NCI-H2107 (cell line): ENCODE results near the gene TPRN.

ENCODE experiments used
- DNase-seq: peaks from one replicate; lab custom pipeline; 2025; lab: John Stamatoyannopoulos, UW

TPRN gene

DNA sequence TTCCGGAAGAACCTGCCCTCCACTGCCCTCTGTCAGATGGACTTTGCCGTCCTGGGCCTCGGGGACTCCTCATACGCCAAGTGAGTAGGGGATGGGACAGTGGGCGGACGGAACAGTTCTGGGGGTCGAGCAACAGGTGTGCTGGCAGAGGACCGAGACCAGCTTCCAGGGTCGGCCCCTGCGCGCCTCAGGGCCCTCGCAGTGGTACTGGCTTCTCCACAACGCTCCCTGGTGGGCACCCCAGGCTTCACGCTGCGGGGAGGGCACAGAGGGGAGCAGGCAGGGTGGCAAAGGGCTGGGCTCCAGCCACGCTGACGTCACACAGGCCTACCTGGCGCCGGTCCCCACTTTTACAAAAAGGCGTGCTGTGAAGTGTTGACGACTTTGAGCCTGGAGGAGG, 12.0 kb upstream of the TPRN start:
- DNase-seq, result no peak

DNA sequence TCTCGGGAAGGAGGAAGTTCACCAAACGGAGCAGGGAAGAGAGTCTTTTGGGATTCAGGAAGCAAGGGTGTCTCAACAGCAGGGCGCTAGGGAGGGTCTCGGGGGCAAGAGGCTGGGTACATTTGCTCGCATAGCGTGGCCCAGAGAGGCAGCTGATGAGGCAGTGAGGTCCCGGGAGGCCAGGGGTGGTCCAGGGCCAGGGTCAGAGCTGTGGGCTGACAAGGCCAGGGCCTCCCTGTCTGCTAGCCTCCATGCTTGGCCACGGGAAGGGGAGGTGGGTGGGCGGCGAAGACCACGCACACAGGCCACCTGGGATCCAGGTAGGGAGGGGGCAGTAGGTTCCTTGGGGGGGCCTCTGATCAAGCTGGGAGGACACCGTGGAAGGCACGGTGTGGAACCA, 11.0 kb upstream of the TPRN start:
- no peak for DNase-seq

DNA sequence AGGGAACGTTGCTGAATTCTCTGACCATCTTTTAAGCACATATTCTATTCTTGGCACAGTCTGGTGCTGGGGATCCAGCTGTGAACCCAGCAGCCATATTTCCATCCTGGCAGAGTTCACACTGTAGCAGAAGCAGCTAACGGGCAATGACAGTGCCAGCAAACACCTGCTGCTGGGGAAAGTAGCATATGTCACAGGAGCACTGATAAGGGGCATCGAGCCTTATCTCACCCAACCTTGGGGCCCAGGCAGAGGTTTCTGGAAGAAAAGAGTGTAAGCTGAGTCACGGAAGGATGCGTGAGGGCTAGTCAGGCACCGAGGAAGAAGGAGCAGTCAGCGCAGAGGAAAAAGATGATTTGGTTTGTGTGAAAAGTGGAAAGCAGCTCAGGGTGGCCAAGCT, 6.1 kb upstream of the TPRN start:
- DNase-seq, result no peak

DNA sequence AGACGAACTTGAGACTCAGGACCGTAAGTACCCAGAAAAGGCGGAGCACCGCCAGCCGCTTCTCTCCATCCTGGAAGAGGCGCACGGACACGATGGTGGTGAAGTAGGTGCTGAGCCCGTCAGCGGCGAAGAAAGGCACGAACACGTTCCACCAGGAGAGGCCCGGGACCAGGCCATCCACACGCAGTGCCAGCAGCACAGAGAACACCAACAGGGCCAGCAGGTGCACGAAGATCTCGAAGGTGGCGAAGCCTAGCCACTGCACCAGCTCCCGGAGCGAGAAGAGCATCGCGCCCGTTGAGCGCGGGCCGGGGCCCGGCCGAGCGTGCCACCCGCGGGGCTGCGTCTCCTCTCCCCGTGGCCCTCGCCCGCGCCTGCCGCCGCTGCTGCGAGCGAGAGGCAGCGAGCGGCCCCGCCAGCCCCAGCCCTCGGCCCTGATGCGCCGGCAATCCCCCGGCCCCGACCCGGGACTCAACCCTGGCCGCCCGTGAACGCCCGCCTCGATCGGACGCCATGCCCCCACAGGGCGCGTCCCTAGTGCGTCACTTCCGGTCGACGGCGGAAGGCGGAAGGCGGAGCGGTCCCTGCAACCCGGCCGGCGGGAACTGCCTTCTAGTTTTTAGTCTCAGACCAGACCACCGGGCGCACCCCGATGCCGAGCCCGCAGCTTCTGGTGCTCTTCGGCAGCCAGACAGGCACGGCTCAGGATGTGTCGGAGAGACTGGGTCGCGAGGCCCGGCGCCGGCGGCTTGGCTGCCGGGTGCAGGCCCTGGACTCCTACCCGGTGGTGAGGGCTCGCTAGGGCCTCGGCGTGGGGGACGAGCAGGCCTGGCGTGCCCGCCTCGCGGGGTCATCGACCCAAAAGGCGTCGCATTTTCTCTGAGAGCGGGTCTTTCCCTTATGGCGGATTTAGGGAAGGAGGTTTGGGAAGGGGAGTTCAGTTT, 4.9 kb upstream of the TPRN start, which contains the start of the genes NDOR1 and TMEM203:
TSS of gene NDOR1 (plus strand) at position 575 of the 944 bp plus-strand sequence. CDS start at position 653, 78 bp downstream.
TSS of gene TMEM203 (minus strand) at position 523 of the 944 bp plus-strand sequence. CDS start at position 289, 234 bp downstream.
- DNase-seq, result peak; percentile 65

DNA sequence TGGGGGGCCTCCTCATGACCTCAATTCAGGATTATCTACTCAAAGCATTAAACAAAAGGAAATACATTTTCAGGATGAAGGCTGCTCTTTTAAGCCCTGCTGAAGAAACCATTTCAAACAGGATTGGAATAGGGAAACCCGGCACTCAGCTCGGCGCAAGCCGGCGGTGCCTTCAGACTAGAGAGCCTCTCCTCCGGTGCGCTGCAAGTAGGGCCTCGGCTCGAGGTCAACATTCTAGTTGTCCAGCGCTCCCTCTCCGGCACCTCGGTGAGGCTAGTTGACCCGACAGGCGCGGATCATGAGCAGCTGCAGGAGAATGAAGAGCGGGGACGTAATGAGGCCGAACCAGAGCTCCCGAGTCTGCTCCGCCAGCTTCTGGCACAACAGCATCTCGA, 4.2 kb upstream of the TPRN start:
- DNase-seq, result no peak

DNA sequence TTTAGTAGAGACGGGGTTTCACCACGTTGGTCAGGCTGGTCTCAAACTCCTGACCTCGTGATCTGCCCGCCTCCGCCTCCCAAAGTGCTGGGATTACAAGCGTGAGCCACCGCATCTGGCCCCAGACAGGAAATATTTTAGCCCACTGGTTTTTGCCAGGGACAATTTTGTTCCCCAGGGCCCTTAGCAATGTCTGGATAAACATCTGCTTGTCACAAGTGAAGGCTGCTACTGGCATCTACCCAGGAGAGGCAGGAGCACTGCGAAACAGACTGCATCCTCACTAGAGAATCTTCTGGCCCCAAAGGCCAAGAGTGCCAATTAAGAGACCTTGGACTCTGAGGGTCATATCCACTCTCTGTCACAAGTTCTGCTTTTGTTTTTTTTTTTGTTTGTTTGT, 2.4 kb upstream of the TPRN start:
- no peak for DNase-seq

DNA sequence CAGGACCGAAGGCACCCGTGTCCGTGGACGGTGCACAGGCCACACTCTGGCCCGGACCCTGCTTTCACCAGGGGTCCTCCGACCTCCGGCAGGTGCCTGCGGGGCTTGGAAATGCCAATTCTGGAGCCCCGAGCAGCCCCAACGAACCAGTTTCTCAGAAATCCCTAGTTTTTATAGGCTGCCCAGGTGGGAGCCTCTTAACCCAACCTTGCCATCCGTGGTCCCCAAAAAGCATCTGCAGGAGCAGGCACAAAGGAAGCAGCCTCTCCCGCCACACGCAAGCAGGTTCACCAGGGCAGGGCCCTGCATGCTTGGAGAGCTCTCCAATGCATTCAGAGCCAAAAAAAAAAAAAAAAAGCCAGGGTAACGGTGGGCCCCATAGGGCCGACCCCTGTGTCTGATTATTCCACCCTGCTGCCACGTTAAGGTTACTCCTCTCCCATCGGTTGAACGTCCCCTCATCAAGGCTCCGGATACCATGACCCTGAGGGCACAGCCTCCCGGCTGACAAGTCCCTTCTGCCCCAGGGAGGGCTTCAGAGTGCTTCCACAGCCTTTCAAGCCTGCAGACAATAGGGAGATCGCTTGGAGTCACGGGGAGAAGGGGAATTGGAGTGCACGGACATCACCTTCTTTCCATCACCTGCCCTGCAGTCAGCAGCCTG, 796 bp upstream of the TPRN start:
- DNase-seq, result no peak

DNA sequence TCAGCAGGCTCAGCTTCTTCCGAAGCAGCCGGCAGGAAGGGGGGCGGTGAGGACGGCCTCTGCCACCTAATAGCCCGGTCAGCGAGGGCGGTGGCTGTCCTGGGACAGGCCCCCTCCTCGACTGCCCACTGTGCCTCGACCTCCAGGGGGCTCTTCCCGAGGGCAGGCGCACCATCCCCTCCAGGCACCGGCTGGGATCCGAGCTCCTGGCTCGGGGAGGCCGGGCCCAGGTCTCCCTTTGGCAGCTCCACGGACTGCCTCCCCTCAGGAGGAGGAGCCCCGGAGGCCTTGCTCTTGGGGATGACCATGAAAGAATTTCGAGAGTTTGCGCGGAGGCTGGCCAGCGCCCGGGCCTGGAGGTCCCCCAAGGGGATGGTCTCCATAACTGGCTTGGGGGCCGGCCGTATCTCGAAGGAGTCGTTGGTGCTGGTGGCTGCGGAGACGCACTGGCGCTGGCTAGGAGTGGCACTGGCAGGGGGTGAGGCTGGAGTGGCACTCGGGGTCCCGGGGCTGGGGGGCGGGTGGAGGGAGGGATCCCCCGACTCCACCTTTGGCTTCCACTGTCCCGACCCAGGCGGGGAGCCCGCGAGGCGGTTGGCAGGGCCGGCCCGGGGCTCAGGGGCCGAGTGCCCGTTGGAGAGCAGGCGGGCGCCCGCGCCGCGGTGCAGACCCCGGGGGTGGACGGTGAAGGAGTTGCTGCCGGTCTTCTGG, 975 bp downstream of the TPRN start:
- DNase-seq, result no peak

DNA sequence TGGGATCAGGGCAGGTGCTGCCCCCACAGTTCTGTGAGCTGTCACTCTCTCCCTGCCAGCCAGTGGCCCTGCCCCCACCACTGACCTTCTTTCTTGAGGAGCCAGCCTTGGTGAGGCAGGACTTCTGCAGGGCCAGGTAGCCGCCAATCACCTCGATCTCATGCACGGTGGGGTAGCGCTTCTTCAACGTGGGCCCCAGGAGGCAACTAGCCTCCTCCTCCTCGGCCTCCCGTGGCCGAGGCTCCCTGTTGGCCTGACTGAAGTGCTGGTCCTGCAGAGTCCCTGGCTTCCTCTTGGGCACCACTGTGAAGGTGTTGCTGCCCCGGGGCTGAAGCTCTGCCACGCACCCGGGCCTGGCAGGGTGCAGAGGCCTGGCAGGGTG, 1.6 kb downstream of the TPRN start:
- no peak for DNase-seq

DNA sequence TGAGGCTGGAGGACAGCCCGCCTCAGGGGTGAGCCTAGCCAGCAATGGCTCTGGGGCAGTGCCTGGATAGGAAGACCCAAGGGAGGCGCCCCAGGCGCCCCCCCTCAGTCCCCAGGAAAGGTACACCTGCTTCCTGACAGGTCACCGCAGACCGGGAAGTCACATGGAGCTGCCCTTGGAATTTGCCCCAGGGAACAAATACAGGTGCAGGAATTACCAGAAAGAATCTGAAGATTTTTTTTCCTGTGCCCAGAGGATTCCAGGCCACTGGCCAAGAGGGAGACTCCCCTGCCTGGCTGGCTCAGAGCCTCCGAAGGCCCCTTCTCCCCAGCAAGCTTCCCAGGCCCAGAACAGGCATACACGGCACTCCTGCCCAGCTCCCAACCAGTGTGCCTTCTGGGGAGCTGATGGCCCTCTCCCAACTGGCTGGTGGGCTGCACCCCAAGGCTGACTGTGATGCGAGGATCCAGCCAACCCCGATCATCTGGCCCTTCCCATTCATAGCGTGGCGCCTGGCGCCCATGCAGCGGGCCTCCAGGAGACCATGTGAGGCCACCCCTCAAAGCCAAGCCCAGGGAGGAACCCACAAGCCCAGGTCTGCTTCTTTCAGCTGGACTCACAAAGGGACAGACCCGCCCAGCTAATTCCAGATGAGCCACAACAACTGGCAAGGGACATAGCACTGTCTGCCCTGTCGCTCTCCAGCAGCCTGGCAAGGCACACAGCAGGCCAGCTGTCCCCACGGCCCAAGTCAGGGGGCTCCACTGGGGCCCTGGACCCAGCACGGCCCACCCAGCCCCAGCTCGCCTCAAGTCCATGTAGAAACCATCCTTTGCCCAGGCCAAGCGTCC, 2.3 kb downstream of the TPRN start:
- no peak for DNase-seq

DNA sequence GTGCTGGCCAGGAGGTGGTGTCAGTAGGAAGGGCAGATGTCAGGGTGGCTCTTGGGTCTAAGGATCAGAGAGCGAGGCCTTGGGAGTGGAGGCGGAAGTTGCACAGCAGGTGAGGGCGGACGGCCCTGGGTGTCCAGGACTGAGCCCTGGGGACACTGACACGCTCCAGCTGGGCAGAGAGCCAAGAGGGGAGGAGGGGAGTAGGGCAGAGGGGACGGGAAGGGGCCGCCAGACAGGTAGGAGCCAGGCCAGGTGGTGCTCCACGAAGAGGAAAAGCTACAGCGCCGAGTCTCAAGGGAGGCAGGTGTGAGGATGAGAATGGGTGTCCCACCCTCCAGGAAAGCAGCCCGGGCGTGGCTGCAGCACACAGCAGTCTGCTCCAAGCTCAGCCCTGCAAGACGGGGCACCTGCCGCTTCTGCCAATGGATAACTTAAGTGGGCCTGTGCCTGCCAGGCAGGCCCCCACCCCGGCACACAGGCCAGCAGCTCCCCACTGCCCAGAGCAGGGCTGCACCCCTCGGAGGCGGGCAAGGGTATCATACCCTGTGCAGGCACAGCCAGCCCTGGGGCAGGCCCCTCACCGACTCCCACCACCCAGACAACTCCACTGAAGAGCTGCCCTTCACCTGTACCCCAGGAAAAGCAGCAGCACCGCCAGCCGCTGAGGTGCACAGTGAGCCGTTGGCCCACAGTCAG, 4.9 kb downstream of the TPRN start:
- peak; percentile 84 for DNase-seq

DNA sequence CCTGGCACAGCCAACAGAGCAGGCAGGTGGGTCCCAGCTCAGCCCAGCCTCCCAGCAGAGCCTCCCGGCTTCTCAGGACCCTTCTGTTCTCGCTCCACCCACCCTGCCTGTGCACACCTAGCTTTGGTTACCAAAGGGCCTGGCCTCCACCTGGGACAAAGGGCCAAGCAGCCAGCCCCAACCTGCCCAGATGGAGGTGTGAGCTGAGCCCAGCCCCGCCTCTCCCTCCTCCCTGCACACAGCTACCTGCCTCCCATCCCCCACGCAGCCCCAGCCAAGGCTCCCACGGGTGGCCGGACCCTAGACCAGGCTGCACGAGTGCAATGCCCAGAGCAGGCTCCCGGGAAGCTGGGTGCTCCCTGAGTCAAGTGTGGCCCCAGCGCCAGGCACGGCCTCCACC, 5.6 kb downstream of the TPRN start:
- no peak for DNase-seq

DNA sequence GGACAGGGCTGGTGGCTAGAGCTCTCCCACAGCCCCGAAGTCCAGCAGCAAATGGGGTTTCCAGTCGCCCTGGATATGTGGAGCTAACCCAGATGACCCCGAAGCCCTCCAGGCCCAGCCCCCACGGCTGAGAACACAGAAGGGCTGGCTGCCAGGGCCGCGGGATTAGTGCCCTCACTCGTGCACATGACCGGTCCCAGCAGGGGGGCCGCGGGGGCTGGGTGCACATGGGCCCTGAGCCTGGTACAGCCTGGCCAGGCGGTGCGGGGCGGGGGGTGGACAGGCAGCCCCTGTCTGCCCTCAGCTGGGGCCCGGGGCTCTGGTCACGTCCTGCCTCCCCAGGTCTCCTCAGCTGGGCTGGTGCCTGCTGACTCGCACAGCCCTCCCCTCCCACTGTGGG, 6.2 kb downstream of the TPRN start:
- DNase-seq, result no peak

DNA sequence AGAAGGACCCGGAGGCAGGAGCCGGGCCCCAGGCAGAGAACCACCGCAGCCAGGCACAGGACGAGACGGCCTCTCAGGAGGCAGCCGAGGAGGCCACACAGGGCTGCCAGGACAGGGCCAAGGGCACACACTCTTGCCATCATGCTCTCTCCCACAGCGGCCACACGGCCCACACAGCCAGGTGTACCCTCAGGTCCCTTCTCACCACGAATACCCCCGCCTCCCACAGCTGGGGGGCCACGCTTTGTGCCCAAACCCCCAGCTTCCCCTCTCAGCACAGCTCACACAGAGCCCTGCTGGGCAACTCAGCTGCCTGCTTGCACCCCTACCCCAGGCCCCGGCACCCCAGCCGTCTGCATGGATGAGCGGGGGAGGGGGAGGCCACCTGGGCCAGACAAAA, 6.8 kb downstream of the TPRN start:
- DNase-seq, result no peak

DNA sequence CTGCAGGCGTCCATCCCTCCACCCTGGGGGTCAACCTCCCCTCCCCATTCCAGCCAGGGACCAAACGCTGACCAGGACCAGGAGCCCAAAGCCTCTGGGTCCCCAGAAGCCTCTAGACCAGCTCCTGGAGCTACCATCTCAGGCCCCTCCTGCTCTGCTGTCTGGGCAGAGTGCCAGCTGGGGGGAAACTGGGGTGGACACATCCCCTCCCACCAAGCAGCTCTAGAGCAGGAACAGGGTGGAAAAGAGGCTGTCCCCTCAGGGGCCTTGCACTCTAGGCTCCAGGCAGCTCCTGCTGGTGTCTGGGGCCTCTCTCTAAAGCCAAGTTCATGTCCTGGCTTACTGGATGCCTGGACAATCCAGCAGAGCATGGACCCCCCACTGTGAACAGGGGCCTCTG, 7.7 kb downstream of the TPRN start:
- no peak for DNase-seq

DNA sequence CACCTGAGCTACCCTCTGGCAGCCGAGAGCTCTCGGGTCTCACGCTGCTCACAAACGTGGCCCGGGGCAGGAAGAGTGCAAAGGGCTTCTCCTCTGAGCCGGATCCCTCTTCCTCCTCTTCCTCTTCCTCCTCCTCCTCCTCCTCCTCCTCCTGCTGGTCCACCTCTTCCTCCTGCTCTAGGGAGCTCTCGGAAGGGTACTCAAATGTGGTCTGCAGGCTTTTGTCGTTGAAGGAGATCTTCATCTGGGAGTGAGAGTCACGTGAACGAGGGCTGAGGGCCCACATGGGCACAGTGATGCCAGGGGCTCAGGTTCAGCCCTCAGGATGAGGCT, 8.1 kb downstream of the TPRN start:
- DNase-seq, result no peak

DNA sequence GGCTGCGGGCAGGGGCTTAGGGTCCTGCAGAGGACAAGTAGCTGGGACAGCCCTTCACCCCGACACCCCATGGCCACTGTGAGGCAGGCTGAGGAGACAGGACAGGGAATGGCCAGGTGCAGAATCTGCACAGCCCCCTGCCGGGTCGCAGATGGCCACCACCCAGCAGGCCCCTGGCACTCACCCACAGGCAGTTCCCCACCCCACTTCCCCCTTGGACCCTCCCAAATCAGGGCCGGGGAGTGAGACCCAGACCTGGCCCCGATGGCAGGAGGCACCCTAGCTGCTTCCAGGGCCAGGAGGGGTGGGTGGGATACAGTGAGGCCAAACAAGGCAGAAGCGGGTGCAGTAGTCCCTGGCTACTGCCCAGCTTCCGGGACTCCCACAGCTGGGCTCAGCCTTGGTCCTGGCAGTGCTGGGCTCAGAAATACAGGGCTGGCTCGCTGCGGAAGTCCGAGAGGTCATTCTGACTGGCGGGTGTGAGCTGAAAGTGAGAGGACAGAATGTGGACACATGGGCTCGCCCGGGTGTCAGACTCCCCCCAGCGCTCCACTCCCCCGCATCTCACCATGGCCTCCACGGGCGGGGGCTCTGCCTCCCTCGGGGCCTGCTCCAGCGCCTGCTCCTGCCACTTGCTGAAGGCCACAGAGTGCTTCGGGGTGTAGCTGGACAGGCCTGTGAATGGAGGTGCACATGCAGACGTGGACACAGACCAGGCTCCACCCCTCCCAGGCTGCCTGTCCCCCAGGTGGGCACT, 8.7 kb downstream of the TPRN start:
- no peak for DNase-seq

DNA sequence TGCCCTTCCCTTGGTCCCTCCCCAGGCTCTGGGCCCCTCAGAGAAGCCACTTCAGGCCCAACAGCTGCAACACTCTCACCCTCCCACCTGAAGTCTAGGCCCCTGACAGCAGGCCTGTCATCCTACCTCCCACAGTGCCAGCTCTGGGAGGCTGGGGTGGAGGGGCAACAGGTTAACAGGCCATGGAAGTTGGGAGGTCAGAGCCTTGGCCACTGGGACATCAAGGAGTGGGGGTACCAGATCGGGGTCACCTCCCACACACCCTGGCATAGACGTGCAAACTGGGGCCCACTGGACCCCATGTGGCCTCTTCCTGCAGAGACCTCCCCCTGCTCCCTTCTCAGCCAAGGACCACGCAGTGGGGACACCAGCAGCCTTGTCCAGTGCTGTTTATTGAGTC, 9.3 kb downstream of the TPRN start:
- DNase-seq, result no peak

DNA sequence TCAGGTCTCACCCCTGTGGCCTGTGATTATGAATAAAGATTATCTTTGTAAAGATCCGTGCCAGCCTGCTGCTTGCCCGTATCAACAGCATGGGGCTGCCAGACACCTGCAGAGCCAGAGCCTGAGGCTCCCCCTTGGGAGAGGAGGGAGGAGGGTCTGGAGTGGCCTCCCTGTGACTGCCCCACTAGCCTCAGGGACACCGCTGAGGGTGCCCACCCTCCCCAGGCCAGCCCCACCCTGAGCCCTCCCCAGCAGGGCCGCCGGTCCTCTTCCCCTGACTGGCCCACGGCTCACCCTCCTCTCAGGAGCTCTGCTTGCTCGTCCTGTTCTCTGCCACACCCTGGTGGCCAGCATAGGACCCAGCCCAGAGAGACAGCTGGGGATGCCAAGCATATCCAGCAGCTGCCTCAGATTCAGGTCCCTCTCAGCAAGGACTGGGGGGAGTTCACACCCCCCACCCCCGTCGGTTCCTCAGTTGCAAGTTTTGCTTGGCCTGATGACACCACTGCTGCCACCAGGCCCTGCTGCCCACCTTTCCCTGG, 10.2 kb downstream of the TPRN start:
- DNase-seq, result no peak
